H9 (cell line): ENCODE data around the gene BBC3. TPM values are rescaled to one million over a fixed set of nuclear protein-coding genes. Genes with fewer than 3 reads are reported as not detected.

Source experiments
- DNase-seq: peaks from one replicate; pipeline ENCODE4 v3.0.0-alpha.2; 2017
- H2AFZ ChIP-seq: one replicate; pipeline ENCODE4 v1.6.1; 2013; ENCODE audit warnings: mild to moderate bottlenecking, low read length, control low read depth, moderate library complexity
- H2AK5ac ChIP-seq: 2 replicates; pipeline ENCODE4 v1.6.1; 2013; ENCODE audit warnings: low read length, control low read depth, mixed read lengths; ENCODE audit not compliant: insufficient read length
- H2BK120ac ChIP-seq: one replicate; pipeline ENCODE4 v1.6.1; 2013; ENCODE audit warnings: low read depth, mild to moderate bottlenecking, low read length, control low read depth, inconsistent platforms; ENCODE audit not compliant: poor library complexity, severe bottlenecking
- H2BK12ac ChIP-seq: 2 replicates; pipeline ENCODE4 v1.6.1; 2013; ENCODE audit warnings: low read length, control low read depth, mixed read lengths, low read depth; ENCODE audit not compliant: insufficient read length
- H2BK15ac ChIP-seq: 2 replicates; pipeline ENCODE4 v1.6.1; 2013; ENCODE audit warnings: low read depth, low read length, control low read depth
- H2BK20ac ChIP-seq: one replicate; pipeline ENCODE4 v1.6.1; 2013; ENCODE audit warnings: low read depth, mild to moderate bottlenecking, low read length, control low read depth, inconsistent platforms; ENCODE audit not compliant: poor library complexity, severe bottlenecking
- H2BK5ac ChIP-seq: 2 replicates; pipeline ENCODE4 v1.6.1; 2013; ENCODE audit warnings: low read length, control low read depth, mixed read lengths; ENCODE audit not compliant: insufficient read length
- H3K14ac ChIP-seq: 2 replicates; pipeline ENCODE4 v1.6.1; 2013; ENCODE audit warnings: low read length, control low read depth; ENCODE audit not compliant: insufficient read depth
- H3K18ac ChIP-seq: 2 replicates; pipeline ENCODE4 v1.6.1; 2013; ENCODE audit warnings: low read depth, mild to moderate bottlenecking, mixed read lengths, low read length, control low read depth; ENCODE audit not compliant: insufficient read length
- H3K23ac ChIP-seq: 2 replicates; pipeline ENCODE4 v1.6.1; 2013; ENCODE audit warnings: low read length, control low read depth, mixed read lengths, low read depth; ENCODE audit not compliant: insufficient read length
- H3K23me2 ChIP-seq: 2 replicates; pipeline ENCODE4 v1.6.1; 2013; ENCODE audit warnings: low read depth, mild to moderate bottlenecking, mixed read lengths, low read length, control low read depth; ENCODE audit not compliant: insufficient read length, poor library complexity, severe bottlenecking
- H3K27ac ChIP-seq: 2 replicates; pipeline ENCODE4 v1.5.1; 2013; ENCODE audit warnings: low read length, control low read depth, mixed read lengths, low read depth; ENCODE audit not compliant: insufficient read length
- H3K27me3 ChIP-seq: 2 replicates; pipeline ENCODE4 v1.6.1; 2013; ENCODE audit warnings: low read length, control low read depth, inconsistent platforms; ENCODE audit not compliant: insufficient read depth
- H3K4ac ChIP-seq: 2 replicates; pipeline ENCODE4 v1.6.1; 2013; ENCODE audit warnings: low read depth, mild to moderate bottlenecking, control low read depth, inconsistent platforms, low read length, moderate library complexity
- H3K4me1 ChIP-seq: 2 replicates; pipeline ENCODE4 v1.6.1; 2013; ENCODE audit warnings: low read length, control low read depth, inconsistent platforms; ENCODE audit not compliant: insufficient read depth
- H3K4me2 ChIP-seq: 2 replicates; pipeline ENCODE4 v1.6.1; 2013; ENCODE audit warnings: low read length, control low read depth, mixed read lengths; ENCODE audit not compliant: insufficient read length, insufficient read depth
- H3K56ac ChIP-seq: 2 replicates; pipeline ENCODE4 v1.6.1; 2013; ENCODE audit warnings: low read depth, mild to moderate bottlenecking, mixed read lengths, low read length, control low read depth; ENCODE audit not compliant: insufficient read length
- H3K79me1 ChIP-seq: 2 replicates; pipeline ENCODE4 v1.6.1; 2013; ENCODE audit warnings: low read depth, mild to moderate bottlenecking, moderate library complexity, low read length, control low read depth, inconsistent platforms; ENCODE audit not compliant: insufficient read depth, poor library complexity, severe bottlenecking
- H3K79me2 ChIP-seq: 2 replicates; pipeline ENCODE4 v1.6.1; 2013; ENCODE audit warnings: low read length, control low read depth, inconsistent platforms; ENCODE audit not compliant: insufficient read depth
- H3K9ac ChIP-seq: 2 replicates; pipeline ENCODE4 v1.6.1; 2013; ENCODE audit warnings: low read length, control low read depth, mixed read lengths; ENCODE audit not compliant: insufficient read length; ENCODE audit errors: extremely low read depth
- H3K9me3 ChIP-seq: one replicate; pipeline ENCODE4 v1.6.1; 2013; ENCODE audit warnings: low read depth, low read length, inconsistent platforms; ENCODE audit not compliant: control insufficient read depth
- H3T11ph ChIP-seq: one replicate; pipeline ENCODE4 v1.6.1; 2013; ENCODE audit warnings: mild to moderate bottlenecking, low read length, control low read depth, inconsistent platforms
- H4K20me1 ChIP-seq: one replicate; pipeline ENCODE4 v1.6.1; 2013; ENCODE audit not compliant: control insufficient read depth, insufficient read length, insufficient read depth
- H4K5ac ChIP-seq: 2 replicates; pipeline ENCODE4 v1.6.1; 2013; ENCODE audit warnings: low read depth, mild to moderate bottlenecking, mixed read lengths, low read length, control low read depth; ENCODE audit not compliant: insufficient read length
- H4K8ac ChIP-seq: replicated peaks from 2 replicates; pipeline ENCODE4 v1.6.1; 2013; ENCODE audit warnings: low read length, control low read depth, mixed read lengths, low read depth; ENCODE audit not compliant: insufficient read length
- H4K91ac ChIP-seq: 2 replicates; pipeline ENCODE4 v1.6.1; 2013; ENCODE audit warnings: low read depth, mild to moderate bottlenecking, moderate library complexity, mixed read lengths, low read length, control low read depth; ENCODE audit not compliant: insufficient read length
- H3K27ac Mint-ChIP-seq, 3 experiments: 2 replicates in 2 of 3; 3 replicates in 1 of 3; pipeline ENCODE4 v1.8.0; 2020 to 2021; ENCODE audit warnings: mixed read lengths in 3 of 3, mild to moderate bottlenecking in 1 of 3, moderate library complexity in 1 of 3
- H3K27me3 Mint-ChIP-seq: 2 replicates; pipeline ENCODE4 v1.8.0; 2021; ENCODE audit warnings: low read depth, mild to moderate bottlenecking, moderate library complexity, mixed read lengths
- H3K36me3 Mint-ChIP-seq, 3 experiments: 2 replicates in 2 of 3; 3 replicates in 1 of 3; pipeline ENCODE4 v1.8.0; 2020 to 2021; ENCODE audit warnings: low read depth in 3 of 3, mixed read lengths in 3 of 3; ENCODE audit not compliant: insufficient read depth in 1 of 3
- H3K4me1 Mint-ChIP-seq, 2 experiments: 2 replicates each; pipeline ENCODE4 v1.8.0; 2020; ENCODE audit warnings: mixed read lengths in 2 of 2
- H3K4me3 Mint-ChIP-seq, 2 experiments: 2 replicates in 1 of 2; 3 replicates in 1 of 2; pipeline ENCODE4 v1.8.0; 2020 to 2021; ENCODE audit warnings: mild to moderate bottlenecking in 2 of 2, mixed read lengths in 2 of 2, moderate library complexity in 1 of 2
- H3K9me3 Mint-ChIP-seq, 2 experiments: 2 replicates in 1 of 2; 3 replicates in 1 of 2; pipeline ENCODE4 v1.8.0; 2020; ENCODE audit warnings: mild to moderate bottlenecking in 2 of 2, mixed read lengths in 2 of 2, moderate library complexity in 1 of 2
- WGBS: extraction: QIAGEN DNeasy Blood & Tissue Kit; methylation state at CpG from one replicate; pipeline ENCODE4 v1.1.7; 2013; ENCODE audit warnings: missing lambda C conversion rate, low lambda C conversion rate, mixed read lengths; ENCODE audit not compliant: insufficient read length; ENCODE audit errors: extremely low coverage; 5-methylcytosine and 5-hydroxymethylcytosine counted together
- total RNA-seq: library from RNA; stranded (reverse); gene quantifications from 2 replicates; pipeline ENCODE4 v1.2.1, GENCODE V29; 2021
- TF ChIP-seq, protein P1 (sequence below): fragments of 200-600 bp; sonication (generic); conservative IDR thresholded peaks from 3 replicates; pipeline ENCODE4 v1.8.0; 2021; ENCODE audit warnings: antibody characterized with exemption, mild to moderate bottlenecking

Gene BBC3
- total RNA-seq, 1 experiment from 2014 or later = 23.2 TPM

DNA sequence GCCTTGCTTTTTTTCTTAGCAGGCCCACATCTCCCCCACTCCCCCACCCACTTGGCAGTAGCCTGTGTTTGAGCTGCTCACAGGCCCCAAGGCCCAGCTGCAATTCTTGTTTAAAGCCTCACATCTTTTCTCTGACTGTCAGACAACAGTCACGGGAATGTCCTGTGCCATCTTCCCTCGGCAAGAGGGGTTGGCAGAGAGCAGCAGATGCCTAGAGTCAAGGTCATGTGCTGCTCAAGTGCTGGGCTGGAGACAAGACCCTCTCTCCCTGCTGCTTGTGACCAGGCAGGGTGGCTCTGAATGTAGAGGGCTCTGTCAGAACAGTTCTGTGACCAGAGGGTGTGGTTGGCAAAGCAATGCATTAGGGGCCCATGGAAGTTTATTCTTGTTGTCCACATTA is 47.4 kb downstream of the BBC3 start:
- Histone ChIP-seq H3K79me2 (0 out of 2 replicates have a peak, but pooled peaks cover under 1% of the 10 kb centered on the region), H2BK120ac (no peak overlapping the region), H3K27ac (no peak overlapping the region), H3K4me1 (no peaks in the 10 kb centered on the region), H2AK5ac (no peak overlapping the region), H3K4me2 (no peak overlapping the region), H2AFZ (no peak overlapping the region), H3K23ac (no peak overlapping the region), H2BK12ac (no peak overlapping the region), H3K27me3 (no peaks in the 10 kb centered on the region), H3K9ac (no peak overlapping the region), H2BK15ac (no peak overlapping the region), H4K5ac (no peak overlapping the region), H3K18ac (no peak overlapping the region), H4K20me1 (no peaks in the 10 kb centered on the region), H4K8ac (no peak overlapping the region), H3K9me3 (no peaks in the 10 kb centered on the region), H3K56ac (no peak overlapping the region), H2BK20ac (no peak overlapping the region), H3K79me1 (peaks cover 12% of the 10 kb centered on the region), H3K4ac (no peak overlapping the region), H3K23me2 (no peaks in the 10 kb centered on the region), H3K14ac (no peak overlapping the region), H4K91ac (no peak overlapping the region), H2BK5ac (no peak overlapping the region), H3T11ph (no peak overlapping the region)
- peaks cover 4 to 8% of the 10 kb centered on the region in 2 experiments for H3K4me1 Mint-ChIP-seq
- no peak overlapping the region for H3K4me3 Mint-ChIP-seq
- no CpG with 5 or more reads among the region's 2 CpGs for WGBS
- TF ChIP-seq, protein P1, sequence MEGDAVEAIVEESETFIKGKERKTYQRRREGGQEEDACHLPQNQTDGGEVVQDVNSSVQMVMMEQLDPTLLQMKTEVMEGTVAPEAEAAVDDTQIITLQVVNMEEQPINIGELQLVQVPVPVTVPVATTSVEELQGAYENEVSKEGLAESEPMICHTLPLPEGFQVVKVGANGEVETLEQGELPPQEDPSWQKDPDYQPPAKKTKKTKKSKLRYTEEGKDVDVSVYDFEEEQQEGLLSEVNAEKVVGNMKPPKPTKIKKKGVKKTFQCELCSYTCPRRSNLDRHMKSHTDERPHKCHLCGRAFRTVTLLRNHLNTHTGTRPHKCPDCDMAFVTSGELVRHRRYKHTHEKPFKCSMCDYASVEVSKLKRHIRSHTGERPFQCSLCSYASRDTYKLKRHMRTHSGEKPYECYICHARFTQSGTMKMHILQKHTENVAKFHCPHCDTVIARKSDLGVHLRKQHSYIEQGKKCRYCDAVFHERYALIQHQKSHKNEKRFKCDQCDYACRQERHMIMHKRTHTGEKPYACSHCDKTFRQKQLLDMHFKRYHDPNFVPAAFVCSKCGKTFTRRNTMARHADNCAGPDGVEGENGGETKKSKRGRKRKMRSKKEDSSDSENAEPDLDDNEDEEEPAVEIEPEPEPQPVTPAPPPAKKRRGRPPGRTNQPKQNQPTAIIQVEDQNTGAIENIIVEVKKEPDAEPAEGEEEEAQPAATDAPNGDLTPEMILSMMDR = no peak
- DNase-seq = no peak
- peaks cover 32 to 76% (median 56%) of the 10 kb centered on the region in 3 experiments for H3K36me3 Mint-ChIP-seq
- H3K27me3 Mint-ChIP-seq = no peaks in the 10 kb centered on the region
- no peaks in the 10 kb centered on the region for H3K9me3 Mint-ChIP-seq
- peak overlapping the region; percentile 28 to 69 (median 62); a peak in 4 of 7 replicates for H3K27ac Mint-ChIP-seq
